Skeletal muscle tissue (tissue), 4 donors: ENCODE data around the gene CRTC3. TPM values are rescaled to one million over a fixed set of nuclear protein-coding genes. Genes with fewer than 3 reads are reported as not detected.

Source experiments
- H3K27ac ChIP-seq: one replicate; pipeline ENCODE4 v1.7.0; 2013; ENCODE audit warnings: mild to moderate bottlenecking, low read depth, low read length, inconsistent platforms
- H3K27me3 ChIP-seq, 3 donors: one replicate each; pipeline ENCODE4 v1.7.0; 2013; ENCODE audit warnings: low read length in 3 of 3; ENCODE audit not compliant: control insufficient read depth in 3 of 3, insufficient read depth in 3 of 3
- H3K36me3 ChIP-seq, 3 donors: one replicate each; pipeline ENCODE4 v1.7.0; 2013; ENCODE audit warnings: low read length in 3 of 3; ENCODE audit not compliant: control insufficient read depth in 3 of 3, insufficient read depth in 3 of 3
- H3K4me1 ChIP-seq, 3 donors: one replicate each; pipeline ENCODE4 v1.7.0; 2013; ENCODE audit warnings: low read length in 3 of 3, mild to moderate bottlenecking in 3 of 3; ENCODE audit not compliant: control insufficient read depth in 3 of 3, insufficient read depth in 3 of 3
- H3K4me3 ChIP-seq, 3 donors: one replicate each; pipeline ENCODE4 v1.7.0; 2013; ENCODE audit warnings: low read length in 3 of 3
- H3K9ac ChIP-seq, 3 donors: one replicate each; pipeline ENCODE4 v1.7.0; 2013; ENCODE audit warnings: low read length in 3 of 3, mild to moderate bottlenecking in 3 of 3, moderate library complexity in 2 of 3, low read depth in 1 of 3
- H3K9me3 ChIP-seq, 3 donors: one replicate each; pipeline ENCODE4 v1.7.0; 2013; ENCODE audit warnings: low read length in 3 of 3; ENCODE audit not compliant: control insufficient read depth in 3 of 3
- total RNA-seq: library from RNA; depleted of rRNA; stranded (reverse); fragments of >200 nt; gene quantifications from one replicate; pipeline ENCODE4 v1.2.3, GENCODE V29; 2014
- donor health status: Osteomylitis.

CRTC3 gene
- total RNA-seq, 1 donor from 2014 or later = 23.0 TPM

DNA sequence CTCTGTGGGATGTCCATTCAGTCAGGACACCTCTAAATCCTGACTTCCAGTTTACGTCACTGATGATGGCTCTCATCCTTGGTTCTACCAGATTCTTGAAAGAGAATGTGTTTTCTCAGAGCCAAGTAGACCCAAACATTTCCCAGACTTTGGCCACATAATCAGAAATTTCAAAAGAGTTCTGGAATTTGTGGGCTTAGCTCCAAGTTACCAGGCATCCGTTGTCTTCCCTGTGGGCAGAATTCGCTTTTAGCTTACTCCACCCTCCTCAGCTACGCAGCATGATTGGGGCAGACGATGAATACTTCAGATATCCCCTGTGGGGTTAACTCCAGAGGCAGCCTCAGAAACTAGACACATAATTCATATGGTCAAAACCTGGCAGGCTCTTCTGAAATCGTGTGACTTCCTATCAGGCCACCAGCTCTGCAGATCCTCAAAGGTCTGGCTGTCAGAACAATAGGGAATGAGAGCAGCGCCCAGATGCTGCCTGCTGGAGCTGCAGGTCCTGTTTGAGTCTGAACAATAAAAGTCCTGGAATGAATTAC, 30.6 kb downstream of the CRTC3 start:
- no peaks in the 10 kb centered on the region for H3K9me3 ChIP-seq
- H3K36me3 ChIP-seq = no peaks in the 10 kb centered on the region
- peak overlapping the region; percentile 60 for H3K27ac ChIP-seq
- peak overlapping the region in 1 of 3 donors; percentile 29 for H3K9ac ChIP-seq
- no peaks in the 10 kb centered on the region for H3K27me3 ChIP-seq
- H3K4me3 ChIP-seq = no peak overlapping the region
- H3K4me1 ChIP-seq = peaks cover 32 to 44% (median 37%) of the 10 kb centered on the region in 3 donors

DNA sequence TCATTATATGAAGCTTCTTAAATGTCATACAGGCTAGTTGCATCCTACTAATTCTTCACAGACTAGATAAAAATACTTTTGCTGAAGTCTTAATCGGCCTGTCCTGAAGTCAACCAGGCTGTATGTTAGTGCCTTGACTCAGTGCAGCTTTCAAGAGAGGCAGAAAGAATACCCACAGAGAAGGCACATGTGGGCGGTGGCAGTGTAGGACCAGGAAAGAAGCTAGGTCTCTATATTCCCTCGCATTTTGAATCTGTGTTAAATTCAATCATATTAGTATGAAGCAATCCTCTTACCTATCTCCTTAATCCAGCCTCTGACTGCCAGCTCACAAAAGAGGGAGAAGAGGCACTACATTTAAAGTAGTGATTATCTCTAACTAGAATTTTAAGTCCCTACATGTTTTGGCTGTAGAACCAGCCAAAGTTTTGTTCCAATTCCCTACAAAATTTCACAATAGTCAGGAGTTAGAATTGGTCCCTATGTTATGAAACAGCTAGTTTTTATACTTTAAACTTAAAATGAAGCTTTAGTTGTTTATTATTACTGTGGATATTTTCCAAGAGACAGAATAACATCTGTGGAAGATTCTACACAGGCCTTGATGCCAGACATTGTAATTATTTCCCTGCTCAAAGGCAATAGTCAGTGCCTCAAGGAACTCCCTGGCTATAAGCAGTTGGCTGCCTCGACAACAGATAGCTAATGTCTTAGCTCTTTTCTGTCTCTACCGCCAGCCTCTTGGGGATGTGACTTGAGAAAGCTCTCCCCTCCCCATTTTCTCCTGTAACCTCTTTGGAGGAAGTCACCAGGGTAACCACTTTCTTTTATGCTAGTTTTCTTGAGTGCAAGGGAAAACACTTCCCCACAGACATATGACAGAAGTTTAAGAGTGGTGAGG, 31.9 kb downstream of the CRTC3 start:
- Histone ChIP-seq H3K27me3 (no peaks in the 10 kb centered on the region), H3K36me3 (no peaks in the 10 kb centered on the region), H3K9ac (peak overlapping the region in 1 of 3 donors; percentile 34), H3K9me3 (no peaks in the 10 kb centered on the region), H3K27ac (peak overlapping the region; percentile 60), H3K4me3 (no peak overlapping the region), H3K4me1 (peaks cover 32 to 44% (median 37%) of the 10 kb centered on the region in 3 donors)

DNA sequence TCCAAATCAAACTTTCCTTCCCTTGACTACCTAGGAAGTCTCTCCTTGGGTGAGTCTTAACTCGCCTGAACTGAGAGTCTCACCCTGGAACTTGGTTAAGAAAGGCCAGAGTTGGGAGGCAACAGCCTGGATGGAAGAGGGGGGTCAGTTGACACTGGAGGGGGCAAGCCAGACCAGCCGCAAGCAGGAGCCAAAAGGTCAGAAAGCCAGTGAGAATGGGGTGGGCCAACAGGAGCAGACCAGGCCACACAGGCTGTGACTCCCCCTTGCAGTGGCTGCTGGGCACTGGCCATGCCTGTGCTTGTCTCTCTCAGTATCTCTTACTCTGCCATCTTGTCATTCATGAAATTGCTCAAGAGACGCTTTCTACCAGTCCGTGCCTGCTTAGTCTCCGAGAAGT, 32.9 kb downstream of the CRTC3 start:
- Histone ChIP-seq H3K27ac (peak overlapping the region; percentile 49), H3K9ac (peak overlapping the region in 1 of 3 donors; percentile 1), H3K4me1 (peaks cover 24 to 36% (median 29%) of the 10 kb centered on the region in 3 donors), H3K4me3 (no peak overlapping the region), H3K36me3 (no peaks in the 10 kb centered on the region), H3K9me3 (no peaks in the 10 kb centered on the region), H3K27me3 (no peaks in the 10 kb centered on the region)

DNA sequence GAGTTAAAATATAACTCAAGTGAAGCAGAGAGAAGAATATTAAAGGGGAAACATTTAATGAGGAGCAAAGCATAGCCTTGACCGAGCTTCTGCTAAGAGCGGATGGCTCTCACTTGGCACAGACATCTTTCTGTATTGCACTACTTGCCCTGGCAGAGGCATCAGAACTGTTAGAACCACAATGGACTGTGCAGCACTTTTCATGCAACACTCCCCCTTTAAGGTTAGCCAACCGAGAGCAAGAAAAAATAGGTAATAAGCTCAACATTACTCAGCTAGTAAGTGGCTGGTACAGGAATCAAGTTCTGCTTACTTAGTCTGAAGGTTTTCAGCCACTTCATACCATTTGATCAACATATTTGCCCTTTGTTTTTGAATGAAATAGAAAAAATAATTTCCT, 33.7 kb downstream of the CRTC3 start:
- Histone ChIP-seq H3K36me3 (no peaks in the 10 kb centered on the region), H3K4me1 (peaks cover 16 to 28% (median 21%) of the 10 kb centered on the region in 3 donors), H3K9ac (no peak overlapping the region), H3K27ac (peak overlapping the region; percentile 0), H3K9me3 (no peaks in the 10 kb centered on the region), H3K4me3 (no peak overlapping the region), H3K27me3 (no peaks in the 10 kb centered on the region)

DNA sequence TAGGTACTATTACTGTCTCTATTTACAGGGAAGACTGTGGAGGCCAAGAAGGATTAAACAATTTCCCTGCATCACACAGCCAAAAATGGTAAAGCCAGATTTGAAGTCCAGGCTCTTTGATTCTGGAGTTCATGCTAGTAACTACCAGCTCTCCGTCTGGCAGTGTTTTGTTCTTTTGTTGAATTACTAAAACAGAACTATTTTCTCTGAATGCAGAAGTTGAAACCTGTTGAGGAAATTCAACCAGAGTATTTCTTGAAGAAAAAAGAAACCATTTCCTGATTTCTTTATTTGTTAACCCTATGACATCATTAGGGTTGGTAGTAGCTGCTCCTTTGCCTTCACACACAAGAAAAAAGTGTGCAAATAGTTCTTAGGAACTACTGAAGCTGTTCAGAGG, 34.3 kb downstream of the CRTC3 start:
- H3K27me3 ChIP-seq = no peaks in the 10 kb centered on the region
- no peaks in the 10 kb centered on the region for H3K36me3 ChIP-seq
- no peak overlapping the region for H3K9ac ChIP-seq
- H3K4me3 ChIP-seq = no peak overlapping the region
- H3K9me3 ChIP-seq = no peaks in the 10 kb centered on the region
- peaks cover 15 to 28% (median 21%) of the 10 kb centered on the region in 3 donors for H3K4me1 ChIP-seq
- H3K27ac ChIP-seq = peak overlapping the region; percentile 0

DNA sequence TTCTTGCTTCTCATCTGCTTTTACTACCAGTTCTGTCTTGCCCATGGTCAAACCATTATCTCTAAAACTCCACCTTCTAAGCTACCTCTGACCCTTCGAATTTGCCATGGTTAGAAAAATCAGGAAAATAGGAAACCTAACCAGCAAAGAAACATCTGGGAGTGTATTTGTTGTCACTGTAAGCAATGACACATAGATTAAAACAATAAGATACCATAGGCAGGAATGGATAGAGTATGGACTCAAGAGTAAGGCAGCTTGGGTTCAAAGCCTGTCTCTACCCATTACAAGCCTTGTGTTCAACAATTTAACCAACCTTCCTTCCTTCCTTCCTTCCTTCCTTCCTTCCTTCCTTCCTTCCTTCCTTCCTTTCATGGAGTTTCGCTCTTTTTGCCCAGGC, 34.9 kb downstream of the CRTC3 start:
- Histone ChIP-seq H3K9ac (no peak overlapping the region), H3K36me3 (no peaks in the 10 kb centered on the region), H3K27me3 (no peaks in the 10 kb centered on the region), H3K27ac (peak overlapping the region; percentile 0), H3K9me3 (no peaks in the 10 kb centered on the region), H3K4me1 (peaks cover 15 to 28% (median 21%) of the 10 kb centered on the region in 3 donors), H3K4me3 (no peak overlapping the region)

DNA sequence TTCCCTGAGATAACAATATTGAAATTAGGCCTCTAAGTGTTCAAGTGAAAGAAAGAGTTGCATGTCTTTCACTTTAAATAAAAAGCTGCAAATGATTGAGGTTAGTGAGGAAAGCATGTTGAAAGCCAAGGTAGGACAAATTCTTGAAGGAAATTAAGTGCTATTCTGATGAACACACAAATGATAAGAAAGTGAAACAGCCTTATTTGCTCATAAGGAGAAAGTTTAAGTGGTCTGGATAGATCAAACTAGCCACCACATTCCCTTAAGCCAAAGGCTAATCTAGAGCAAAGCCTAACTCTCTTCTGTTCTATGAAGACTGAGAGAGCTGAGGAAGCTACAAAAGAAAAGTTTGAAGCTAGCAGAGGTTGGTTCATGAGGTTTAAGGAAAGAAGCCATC, 36.1 kb downstream of the CRTC3 start:
- no peaks in the 10 kb centered on the region for H3K36me3 ChIP-seq
- no peak overlapping the region for H3K9ac ChIP-seq
- no peak overlapping the region for H3K27ac ChIP-seq
- no peaks in the 10 kb centered on the region for H3K27me3 ChIP-seq
- H3K4me3 ChIP-seq = no peak overlapping the region
- H3K4me1 ChIP-seq = peaks cover 16 to 24% (median 20%) of the 10 kb centered on the region in 3 donors
- no peaks in the 10 kb centered on the region for H3K9me3 ChIP-seq

DNA sequence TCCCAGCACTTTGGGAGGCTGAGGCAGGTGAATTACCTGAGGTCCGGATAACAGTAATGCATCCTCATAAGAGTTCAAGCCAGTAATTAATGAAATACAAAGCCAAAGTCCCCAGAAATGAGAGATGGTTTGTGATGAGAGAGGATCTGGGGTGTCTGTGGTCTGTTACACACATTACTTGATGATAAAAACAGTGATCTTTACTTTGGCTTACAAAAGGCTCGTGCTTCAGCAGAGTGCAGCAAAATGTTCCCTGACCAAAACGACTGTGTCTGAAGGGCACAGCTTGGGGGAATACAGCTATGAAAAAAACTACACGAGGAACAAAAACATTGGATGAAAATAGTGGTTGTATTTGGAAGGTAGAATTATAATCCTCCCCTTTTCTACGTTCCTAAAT, 40.9 kb downstream of the CRTC3 start:
- H3K4me3 ChIP-seq = no peak overlapping the region
- no peak overlapping the region for H3K27ac ChIP-seq
- H3K9ac ChIP-seq = no peak overlapping the region

DNA sequence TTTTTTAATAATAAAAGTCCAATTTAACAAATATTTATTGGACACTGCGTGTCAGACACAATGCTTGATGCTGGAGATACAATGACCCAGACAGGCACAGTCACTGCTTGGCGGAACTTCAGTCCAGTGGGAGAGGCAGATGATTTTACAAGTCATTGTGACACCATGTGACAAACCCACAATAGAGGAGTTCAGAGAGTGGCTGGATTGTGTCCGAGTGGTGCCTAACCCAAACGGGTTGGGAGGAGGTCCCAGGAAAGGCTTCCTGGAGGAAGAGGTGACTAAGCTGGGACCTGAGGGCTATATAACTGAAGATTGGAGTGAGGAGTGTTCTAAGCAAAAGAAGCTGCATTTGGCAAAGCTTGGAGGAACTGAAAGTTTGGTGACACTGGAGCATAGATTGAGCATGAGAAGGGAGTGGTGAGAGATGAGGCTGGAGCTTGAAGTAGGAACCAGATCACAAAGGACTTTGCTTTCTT, 41.4 kb downstream of the CRTC3 start:
- Histone ChIP-seq H3K36me3 (no peaks in the 10 kb centered on the region), H3K4me1 (peaks cover 10 to 11% (median 11%) of the 10 kb centered on the region in 3 donors), H3K9me3 (no peaks in the 10 kb centered on the region), H3K27ac (no peak overlapping the region), H3K9ac (peak overlapping the region in 1 of 3 donors; percentile 2), H3K4me3 (no peak overlapping the region), H3K27me3 (no peaks in the 10 kb centered on the region)

More for the DNA sequence above, 40.9 kb downstream of the CRTC3 start:
- H3K4me1 ChIP-seq = peaks cover 10 to 11% (median 11%) of the 10 kb centered on the region in 3 donors
- no peaks in the 10 kb centered on the region for H3K36me3 ChIP-seq
- no peaks in the 10 kb centered on the region for H3K9me3 ChIP-seq
- H3K27me3 ChIP-seq = no peaks in the 10 kb centered on the region

DNA sequence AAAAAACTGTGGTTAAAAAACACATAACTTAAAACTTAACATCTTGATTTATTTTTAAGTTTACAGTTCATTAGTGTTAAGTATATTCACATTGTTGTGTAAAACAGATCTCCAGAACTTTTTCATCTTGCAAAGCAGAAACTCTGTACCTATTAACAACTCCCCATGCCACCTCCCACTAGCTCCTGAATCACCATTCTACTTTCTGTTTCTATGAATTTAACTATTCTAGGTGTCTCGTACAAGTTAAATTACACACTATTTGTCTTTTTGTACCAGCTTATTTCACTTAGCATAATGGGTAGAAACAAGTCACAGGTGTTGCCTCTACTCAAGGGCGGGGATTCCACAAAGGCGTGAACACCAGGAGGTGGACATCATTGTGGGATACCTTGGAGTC, 43.2 kb downstream of the CRTC3 start:
- Histone ChIP-seq H3K9ac (no peak overlapping the region), H3K27ac (no peak overlapping the region), H3K4me1 (peaks cover 10 to 11% (median 11%) of the 10 kb centered on the region in 3 donors), H3K27me3 (no peaks in the 10 kb centered on the region), H3K4me3 (no peak overlapping the region), H3K36me3 (no peaks in the 10 kb centered on the region), H3K9me3 (no peaks in the 10 kb centered on the region)
